GM10266 (cell line): Measurements from ENCODE around the gene NCK2.

Source experiments
- DNase-seq: peaks from one replicate; pipeline ENCODE4 v3.0.0; 2012; ENCODE audit errors: extremely low spot score
- TF ChIP-seq, protein P1 (sequence below): IDR thresholded peaks from 2 replicates; pipeline ENCODE4 v1.5.1; 2012; ENCODE audit warnings: mild to moderate bottlenecking, low read depth; ENCODE audit not compliant: control insufficient read depth, insufficient read depth; ENCODE audit errors: missing control alignments

Gene NCK2

DNA sequence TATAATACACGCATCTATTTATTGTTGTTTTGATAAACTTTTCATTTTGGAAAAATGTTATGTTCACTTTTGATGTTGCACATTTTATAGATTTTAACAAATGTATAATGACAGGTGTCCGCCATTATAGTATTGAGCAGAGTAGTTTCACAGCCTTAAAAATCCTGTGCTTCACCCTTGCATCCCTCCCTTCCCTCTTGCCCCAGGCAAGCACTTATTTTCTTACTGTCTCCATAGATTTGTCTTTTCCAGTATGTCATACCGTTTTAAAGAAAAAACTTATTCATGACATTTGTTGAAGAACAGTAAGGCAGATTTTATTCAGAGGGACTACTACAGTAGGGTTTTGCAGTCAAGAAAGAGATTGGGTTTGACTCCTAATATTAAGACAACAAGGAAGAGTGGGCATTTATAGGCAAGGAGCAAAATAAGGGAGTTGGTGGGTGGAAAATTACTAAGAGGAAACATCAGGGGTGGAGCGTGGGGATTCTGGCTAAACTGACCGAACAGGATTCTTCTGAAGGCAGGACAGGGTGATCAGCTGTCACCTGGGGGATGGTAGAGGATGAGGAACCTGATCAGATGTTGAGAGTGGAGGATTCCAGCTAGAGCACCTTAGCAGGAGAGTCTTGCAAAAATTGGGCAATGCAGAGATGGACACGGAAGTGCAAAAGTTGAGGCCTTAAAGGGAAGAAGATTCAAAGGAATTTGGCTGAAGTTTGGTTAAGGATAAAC lies 108.8 kb downstream of the NCK2 start:
- no peak for DNase-seq
- TF ChIP-seq, protein P1, sequence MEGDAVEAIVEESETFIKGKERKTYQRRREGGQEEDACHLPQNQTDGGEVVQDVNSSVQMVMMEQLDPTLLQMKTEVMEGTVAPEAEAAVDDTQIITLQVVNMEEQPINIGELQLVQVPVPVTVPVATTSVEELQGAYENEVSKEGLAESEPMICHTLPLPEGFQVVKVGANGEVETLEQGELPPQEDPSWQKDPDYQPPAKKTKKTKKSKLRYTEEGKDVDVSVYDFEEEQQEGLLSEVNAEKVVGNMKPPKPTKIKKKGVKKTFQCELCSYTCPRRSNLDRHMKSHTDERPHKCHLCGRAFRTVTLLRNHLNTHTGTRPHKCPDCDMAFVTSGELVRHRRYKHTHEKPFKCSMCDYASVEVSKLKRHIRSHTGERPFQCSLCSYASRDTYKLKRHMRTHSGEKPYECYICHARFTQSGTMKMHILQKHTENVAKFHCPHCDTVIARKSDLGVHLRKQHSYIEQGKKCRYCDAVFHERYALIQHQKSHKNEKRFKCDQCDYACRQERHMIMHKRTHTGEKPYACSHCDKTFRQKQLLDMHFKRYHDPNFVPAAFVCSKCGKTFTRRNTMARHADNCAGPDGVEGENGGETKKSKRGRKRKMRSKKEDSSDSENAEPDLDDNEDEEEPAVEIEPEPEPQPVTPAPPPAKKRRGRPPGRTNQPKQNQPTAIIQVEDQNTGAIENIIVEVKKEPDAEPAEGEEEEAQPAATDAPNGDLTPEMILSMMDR = no peak

DNA sequence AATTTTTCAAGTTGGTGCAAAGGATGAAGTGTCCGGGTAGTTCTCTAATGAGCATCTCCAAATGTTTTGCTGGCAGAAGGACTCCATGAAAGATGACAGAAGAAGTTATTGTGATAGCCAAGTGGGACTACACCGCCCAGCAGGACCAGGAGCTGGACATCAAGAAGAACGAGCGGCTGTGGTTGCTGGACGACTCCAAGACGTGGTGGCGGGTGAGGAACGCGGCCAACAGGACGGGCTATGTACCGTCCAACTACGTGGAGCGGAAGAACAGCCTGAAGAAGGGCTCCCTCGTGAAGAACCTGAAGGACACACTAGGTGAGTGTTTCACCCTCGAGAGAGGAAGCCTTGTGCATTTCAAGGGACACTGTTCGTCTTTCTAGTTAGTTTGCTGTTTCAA lies 110.3 kb downstream of the NCK2 start:
- TF ChIP-seq, protein P1 = no peak

GRCh38 chr2:105856581-105856980 lies 111.9 kb downstream of the NCK2 start:
- TF ChIP-seq, protein P1 = no peak
- DNase-seq = no peak

More for the DNA sequence above, 110.3 kb downstream of the NCK2 start:
- DNase-seq = no peak

DNA sequence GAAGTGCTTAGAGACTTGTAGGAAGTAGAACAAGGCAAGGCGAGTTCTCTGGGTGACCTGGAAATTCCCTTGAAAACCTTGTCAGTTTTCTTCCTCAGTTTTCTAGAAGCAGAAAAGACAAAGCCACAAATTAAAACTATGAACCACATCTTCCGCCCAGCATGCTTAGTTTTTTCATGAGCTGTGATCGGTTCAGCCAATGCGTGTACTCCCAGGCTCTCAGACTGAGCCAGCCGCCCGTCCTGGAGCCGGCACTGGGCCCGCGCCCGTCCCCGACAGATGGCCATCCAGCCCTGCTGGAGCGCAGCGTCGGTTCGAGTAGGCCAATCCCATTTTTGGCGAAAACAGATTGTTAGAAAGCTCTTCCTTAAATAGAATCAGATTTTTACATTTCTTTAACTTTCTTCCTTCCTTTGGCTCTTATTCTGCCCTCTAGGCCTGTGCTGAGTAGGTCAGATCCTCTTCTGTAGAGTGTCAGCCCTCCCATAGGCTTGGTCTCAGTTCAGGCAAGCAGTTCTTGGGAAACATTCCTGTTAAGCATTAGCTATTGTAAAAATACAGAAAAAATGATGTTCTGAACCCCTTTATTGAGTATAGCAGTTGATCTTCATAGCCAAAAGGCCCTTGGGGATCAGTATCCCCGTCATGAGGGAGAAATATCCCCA lies 112.5 kb downstream of the NCK2 start:
- DNase-seq = no peak
- TF ChIP-seq, protein P1 = no peak

DNA sequence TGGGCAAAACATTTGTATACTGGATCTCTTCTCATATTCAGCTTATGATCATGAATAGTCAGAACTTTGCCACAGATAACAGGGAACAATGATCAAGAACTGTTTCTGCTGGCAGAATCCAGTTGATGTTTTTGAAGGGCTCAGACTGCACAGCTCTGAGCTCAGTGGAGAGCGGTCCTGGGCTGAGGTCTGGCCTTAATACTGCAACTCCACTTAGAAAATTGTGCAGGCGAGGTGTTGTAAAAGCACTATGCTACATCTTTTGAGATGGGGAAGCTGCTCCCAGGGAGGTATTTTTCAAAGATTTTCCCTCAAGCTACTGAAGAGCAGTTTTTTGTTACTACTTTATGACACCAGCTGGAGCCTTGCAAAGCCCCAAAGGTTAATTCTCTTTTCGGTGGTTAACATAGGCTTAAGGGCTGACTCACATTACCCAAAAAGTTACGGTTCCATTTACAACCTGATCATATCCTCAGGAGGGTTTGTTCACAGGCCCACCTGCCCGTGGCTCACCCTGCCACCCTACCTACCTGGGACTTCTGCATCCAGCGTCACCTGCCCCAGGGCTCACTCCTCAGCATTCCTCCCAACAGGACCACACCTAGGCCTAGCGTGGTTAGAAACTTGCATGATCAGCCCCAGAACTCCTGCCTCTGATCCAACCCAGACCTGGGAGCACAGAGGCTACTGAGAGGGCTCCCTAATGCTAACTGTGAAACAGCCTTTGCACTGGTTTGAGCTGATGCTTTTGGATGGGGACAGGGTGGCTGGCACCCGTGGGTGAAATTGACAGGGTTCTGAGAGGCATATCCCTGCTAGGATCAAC lies 114.4 kb downstream of the NCK2 start:
- TF ChIP-seq, protein P1 = no peak
- no peak for DNase-seq

GRCh38 chr2:105859694-105859951 lies 114.9 kb downstream of the NCK2 start:
- TF ChIP-seq, protein P1 = no peak
- DNase-seq = no peak
